MG63 (cell line): Measurements from ENCODE around the gene BFSP2. TPM values are rescaled to one million over a fixed set of nuclear protein-coding genes. Genes with fewer than 3 reads are reported as not detected.
"Not testable (repeated sequence)": the region's sequence is repeated elsewhere in the genome, so short reads cannot be mapped to it uniquely, and the experiment has no call there.

Source experiments
- DNase-seq: peaks from one replicate; pipeline ENCODE4 v3.0.0-alpha.2; 2020
- H3K27me3 ChIP-seq: fragments of 250-450 bp; sonication (Bioruptor Pico); 2 replicates; pipeline ENCODE4 v1.5.1; 2020; ENCODE audit warnings: mild to moderate bottlenecking, moderate library complexity
- H3K36me3 ChIP-seq: fragments of 250-450 bp; sonication (Bioruptor Pico); 2 replicates; pipeline ENCODE4 v1.5.1; 2020; ENCODE audit warnings: mild to moderate bottlenecking, moderate library complexity
- H3K4me3 ChIP-seq: fragments of 250-450 bp; sonication (Bioruptor Pico); 2 replicates; pipeline ENCODE4 v1.5.1; 2020; ENCODE audit warnings: mild to moderate bottlenecking, moderate library complexity
- H3K9me3 ChIP-seq: fragments of 250-450 bp; sonication (Bioruptor Pico); 2 replicates; pipeline ENCODE4 v1.5.1; 2020; ENCODE audit warnings: mild to moderate bottlenecking, moderate library complexity
- total RNA-seq: library from RNA; depleted of rRNA; stranded (reverse); fragments of >200 nt; shearing (Covaris generic); gene quantifications from 2 replicates; pipeline ENCODE4 v1.2.3, GENCODE V29; 2014; ENCODE audit warnings: low replicate concordance; rRNA removed

Gene BFSP2
- total RNA-seq, 1 experiment from 2014 or later, result not detected

- Histone ChIP-seq H3K9me3 (no peaks in the 10 kb centered on the region), H3K36me3 (no peaks in the 10 kb centered on the region), H3K4me3 (no peak overlapping the region), H3K27me3 (no peaks in the 10 kb centered on the region)
- no peak for DNase-seq
Measured at GRCh38 chr3:133504736-133505135, 104.9 kb downstream of the BFSP2 start.

- no peak for DNase-seq
- H3K27me3 ChIP-seq, result no peaks in the 10 kb centered on the region
- no peaks in the 10 kb centered on the region for H3K36me3 ChIP-seq
- no peak overlapping the region for H3K4me3 ChIP-seq
- no peaks in the 10 kb centered on the region for H3K9me3 ChIP-seq
Measured at GRCh38 chr3:133505813-133506212, 106.0 kb downstream of the BFSP2 start.

- no peak overlapping the region for H3K4me3 ChIP-seq
- no peak for DNase-seq
- H3K36me3 ChIP-seq, result no peaks in the 10 kb centered on the region
- no peaks in the 10 kb centered on the region for H3K9me3 ChIP-seq
- no peaks in the 10 kb centered on the region for H3K27me3 ChIP-seq
Measured at GRCh38 chr3:133506215-133506901, 106.5 kb downstream of the BFSP2 start.

GRCh38 chr3:133509488-133509887 is 109.6 kb downstream of the BFSP2 start:
- H3K27me3 ChIP-seq, result no peaks in the 10 kb centered on the region
- DNase-seq, result no peak
- no peak overlapping the region for H3K4me3 ChIP-seq
- no peaks in the 10 kb centered on the region for H3K36me3 ChIP-seq
- no peaks in the 10 kb centered on the region for H3K9me3 ChIP-seq

GRCh38 chr3:133512416-133513089 is 112.7 kb downstream of the BFSP2 start:
- no peaks in the 10 kb centered on the region for H3K27me3 ChIP-seq

GRCh38 chr3:133514418-133514817 is 114.6 kb downstream of the BFSP2 start:
- Histone ChIP-seq H3K9me3 (no peaks in the 10 kb centered on the region), H3K36me3 (no peaks in the 10 kb centered on the region), H3K4me3 (no peak overlapping the region), H3K27me3 (no peaks in the 10 kb centered on the region)
- DNase-seq, result no peak

More at GRCh38 chr3:133512416-133513089, 112.7 kb downstream of the BFSP2 start:
- no peaks in the 10 kb centered on the region for H3K36me3 ChIP-seq
- H3K9me3 ChIP-seq, result no peaks in the 10 kb centered on the region
- no peak overlapping the region for H3K4me3 ChIP-seq
- no peak for DNase-seq

GRCh38 chr3:133515127-133515526 is 115.3 kb downstream of the BFSP2 start:
- no peaks in the 10 kb centered on the region for H3K9me3 ChIP-seq
- DNase-seq, result no peak
- no peaks in the 10 kb centered on the region for H3K36me3 ChIP-seq
- H3K27me3 ChIP-seq, result no peaks in the 10 kb centered on the region
- H3K4me3 ChIP-seq, result no peak overlapping the region

GRCh38 chr3:133520286-133520685 is 120.4 kb downstream of the BFSP2 start:
- no peak for DNase-seq
- no peaks in the 10 kb centered on the region for H3K36me3 ChIP-seq
- H3K4me3 ChIP-seq, result no peak overlapping the region
- H3K9me3 ChIP-seq, result no peaks in the 10 kb centered on the region
- H3K27me3 ChIP-seq, result no peaks in the 10 kb centered on the region

GRCh38 chr3:133520938-133521337 is 121.1 kb downstream of the BFSP2 start:
- not testable (repeated sequence) for DNase-seq, H3K4me3 ChIP-seq, H3K27me3 ChIP-seq, H3K9me3 ChIP-seq, H3K36me3 ChIP-seq

- H3K36me3 ChIP-seq, result no peaks in the 10 kb centered on the region
- no peaks in the 10 kb centered on the region for H3K9me3 ChIP-seq
- H3K4me3 ChIP-seq, result no peak overlapping the region
- H3K27me3 ChIP-seq, result no peaks in the 10 kb centered on the region
- no peak for DNase-seq
Measured at GRCh38 chr3:133521946-133522345, 122.1 kb downstream of the BFSP2 start.

- H3K36me3 ChIP-seq, H3K9me3 ChIP-seq, DNase-seq, H3K27me3 ChIP-seq, H3K4me3 ChIP-seq: not testable (repeated sequence)
Measured at GRCh38 chr3:133523758-133524157, 123.9 kb downstream of the BFSP2 start.

Other genes with a start within 250 kb of the BFSP2 start
- gene CDV3, start 173.6 kb downstream of the BFSP2 start, total RNA-seq, result 136 and 146 TPM in 2 replicates